GM21515 (cell line): ENCODE data around the gene GJB3.
"Not testable (repeated sequence)": the region's sequence is repeated elsewhere in the genome, so short reads cannot be mapped to it uniquely, and the experiment has no call there.

Source experiments
- ATAC-seq: cut with Tn5 transposase; IDR thresholded peaks from one replicate; pipeline ENCODE4 v1.9.1; 2021; ENCODE audit not compliant: unreplicated experiment

Gene GJB3

DNA sequence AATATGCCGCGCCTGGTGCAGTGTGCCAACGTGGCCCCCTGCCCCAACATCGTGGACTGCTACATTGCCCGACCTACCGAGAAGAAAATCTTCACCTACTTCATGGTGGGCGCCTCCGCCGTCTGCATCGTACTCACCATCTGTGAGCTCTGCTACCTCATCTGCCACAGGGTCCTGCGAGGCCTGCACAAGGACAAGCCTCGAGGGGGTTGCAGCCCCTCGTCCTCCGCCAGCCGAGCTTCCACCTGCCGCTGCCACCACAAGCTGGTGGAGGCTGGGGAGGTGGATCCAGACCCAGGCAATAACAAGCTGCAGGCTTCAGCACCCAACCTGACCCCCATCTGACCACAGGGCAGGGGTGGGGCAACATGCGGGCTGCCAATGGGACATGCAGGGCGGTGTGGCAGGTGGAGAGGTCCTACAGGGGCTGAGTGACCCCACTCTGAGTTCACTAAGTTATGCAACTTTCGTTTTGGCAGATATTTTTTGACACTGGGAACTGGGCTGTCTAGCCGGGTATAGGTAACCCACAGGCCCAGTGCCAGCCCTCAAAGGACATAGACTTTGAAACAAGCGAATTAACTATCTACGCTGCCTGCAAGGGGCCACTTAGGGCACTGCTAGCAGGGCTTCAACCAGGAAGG is 4.3 kb downstream of the GJB3 start:
- no peak for ATAC-seq

- no peak for ATAC-seq
Observed at GRCh38 chr1:34785875-34786470, 5.0 kb downstream of the GJB3 start.

- ATAC-seq, result no peak
Observed at GRCh38 chr1:34786521-34787325, 5.7 kb downstream of the GJB3 start.

DNA sequence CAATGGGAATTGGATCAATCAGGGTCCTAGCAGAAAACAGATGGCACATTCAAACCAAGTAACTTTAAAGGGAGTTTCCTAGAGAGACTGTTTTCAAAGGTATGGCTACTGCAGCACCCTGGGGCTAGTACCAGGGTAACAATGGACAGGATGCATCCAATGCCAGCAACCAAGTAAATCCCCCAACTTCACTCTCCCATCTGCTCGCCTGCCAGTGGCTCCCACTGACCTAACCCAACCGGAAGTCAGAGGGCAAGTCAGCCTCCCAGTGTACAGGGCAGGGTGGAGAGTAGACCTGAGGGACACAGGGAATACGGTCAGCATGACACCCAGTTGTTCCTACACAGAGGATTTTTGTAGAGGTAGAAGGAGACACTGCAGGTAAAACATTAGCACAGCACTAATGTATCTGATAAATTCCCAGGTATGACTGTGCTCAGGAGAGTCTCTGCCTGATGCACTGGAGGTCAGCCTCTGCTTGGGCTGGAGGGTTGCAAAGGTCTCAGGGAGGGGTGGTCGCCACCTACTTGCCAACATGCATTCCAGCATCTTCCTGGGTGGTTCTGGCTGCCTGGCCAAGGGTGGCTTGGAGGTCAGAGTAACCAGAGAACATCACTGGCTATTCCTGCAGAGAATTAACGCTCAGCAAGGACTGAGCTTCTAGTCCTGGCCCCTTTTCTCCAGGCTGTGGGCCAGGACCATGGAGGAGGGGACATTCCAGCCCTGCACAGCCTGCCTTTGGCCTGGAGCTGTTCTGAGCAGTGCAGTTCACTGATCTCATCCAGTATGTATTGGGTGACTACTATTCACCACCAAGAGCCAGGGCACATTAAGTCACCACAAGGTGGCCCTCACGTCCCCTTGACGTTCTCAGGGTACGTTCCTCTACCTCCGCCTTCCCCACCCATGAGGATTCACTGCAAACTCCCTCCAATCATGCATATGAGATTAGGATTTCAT is 6.7 kb downstream of the GJB3 start:
- no peak for ATAC-seq

DNA sequence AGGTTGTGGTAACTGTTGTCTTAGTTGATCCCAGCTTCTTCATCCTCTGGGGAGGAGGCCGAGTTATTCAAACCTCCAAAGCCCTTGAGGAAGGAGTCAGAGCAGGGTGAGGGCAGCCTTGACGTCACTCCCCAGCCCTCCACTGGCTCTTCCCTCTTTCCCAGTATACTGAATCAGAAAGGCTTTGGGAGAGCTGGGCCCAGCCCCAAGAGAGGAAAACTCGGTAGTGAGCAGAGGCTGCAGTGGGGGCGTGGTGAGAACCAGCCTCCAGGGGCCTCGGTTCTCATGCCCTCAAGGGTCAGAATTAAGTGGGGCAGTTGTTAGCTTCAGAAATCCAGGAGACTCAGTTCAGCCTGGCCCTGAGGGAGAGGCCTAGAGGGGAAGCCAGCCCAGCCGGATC is 10.0 kb downstream of the GJB3 start:
- no peak for ATAC-seq

GRCh38 chr1:34792424-34792823 is 11.4 kb downstream of the GJB3 start:
- ATAC-seq, result no peak

GRCh38 chr1:34792868-34793727 is 12.1 kb downstream of the GJB3 start, which contains the start of gene GJA4:
Gene GJA4, plus strand, starts transcription at chr1:34792999. Its CDS starts 1,215 bp downstream, at chr1:34794214.
- no peak for ATAC-seq

DNA sequence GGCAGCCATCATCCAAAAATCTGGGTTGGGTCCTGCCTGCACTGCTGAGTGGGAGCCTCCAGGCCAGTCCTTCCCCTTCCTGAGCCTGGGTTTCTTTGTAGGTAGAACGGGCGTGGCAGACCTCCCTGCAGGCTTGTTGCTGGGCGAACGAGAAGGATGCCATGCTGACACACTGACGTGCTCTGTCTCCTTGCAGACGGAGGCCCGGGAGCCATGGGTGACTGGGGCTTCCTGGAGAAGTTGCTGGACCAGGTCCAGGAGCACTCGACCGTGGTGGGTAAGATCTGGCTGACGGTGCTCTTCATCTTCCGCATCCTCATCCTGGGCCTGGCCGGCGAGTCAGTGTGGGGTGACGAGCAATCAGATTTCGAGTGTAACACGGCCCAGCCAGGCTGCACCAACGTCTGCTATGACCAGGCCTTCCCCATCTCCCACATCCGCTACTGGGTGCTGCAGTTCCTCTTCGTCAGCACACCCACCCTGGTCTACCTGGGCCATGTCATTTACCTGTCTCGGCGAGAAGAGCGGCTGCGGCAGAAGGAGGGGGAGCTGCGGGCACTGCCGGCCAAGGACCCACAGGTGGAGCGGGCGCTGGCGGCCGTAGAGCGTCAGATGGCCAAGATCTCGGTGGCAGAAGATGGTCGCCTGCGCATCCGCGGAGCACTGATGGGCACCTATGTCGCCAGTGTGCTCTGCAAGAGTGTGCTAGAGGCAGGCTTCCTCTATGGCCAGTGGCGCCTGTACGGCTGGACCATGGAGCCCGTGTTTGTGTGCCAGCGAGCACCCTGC is 13.2 kb downstream of the GJB3 start:
- no peak for ATAC-seq

DNA sequence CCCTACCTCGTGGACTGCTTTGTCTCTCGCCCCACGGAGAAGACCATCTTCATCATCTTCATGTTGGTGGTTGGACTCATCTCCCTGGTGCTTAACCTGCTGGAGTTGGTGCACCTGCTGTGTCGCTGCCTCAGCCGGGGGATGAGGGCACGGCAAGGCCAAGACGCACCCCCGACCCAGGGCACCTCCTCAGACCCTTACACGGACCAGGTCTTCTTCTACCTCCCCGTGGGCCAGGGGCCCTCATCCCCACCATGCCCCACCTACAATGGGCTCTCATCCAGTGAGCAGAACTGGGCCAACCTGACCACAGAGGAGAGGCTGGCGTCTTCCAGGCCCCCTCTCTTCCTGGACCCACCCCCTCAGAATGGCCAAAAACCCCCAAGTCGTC is 13.8 kb downstream of the GJB3 start:
- ATAC-seq, result no peak

DNA sequence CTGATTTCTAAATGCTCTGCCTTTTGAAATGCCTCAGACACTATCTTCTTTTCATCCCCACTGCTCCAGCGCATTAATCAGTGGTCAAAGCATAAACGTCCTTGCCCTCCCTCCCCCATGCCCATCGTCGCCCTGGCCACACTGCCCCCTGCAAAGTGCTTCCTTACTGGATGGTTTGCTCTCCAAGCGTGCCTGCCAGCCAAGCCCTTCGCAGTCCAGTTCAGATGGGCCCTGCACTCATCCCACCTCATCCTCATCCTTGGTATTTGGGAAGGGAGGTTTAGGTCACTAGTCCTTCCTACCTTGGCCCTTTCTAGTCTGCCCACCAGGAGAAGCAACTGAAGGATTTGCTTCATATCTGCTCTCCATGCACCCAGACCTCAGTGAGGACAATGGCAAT is 14.9 kb downstream of the GJB3 start:
- no peak for ATAC-seq

GRCh38 chr1:34796990-34797389 is 16.0 kb downstream of the GJB3 start:
- peak; percentile 59 for ATAC-seq

GRCh38 chr1:34800214-34800613 is 19.2 kb downstream of the GJB3 start:
- ATAC-seq, result no peak

DNA sequence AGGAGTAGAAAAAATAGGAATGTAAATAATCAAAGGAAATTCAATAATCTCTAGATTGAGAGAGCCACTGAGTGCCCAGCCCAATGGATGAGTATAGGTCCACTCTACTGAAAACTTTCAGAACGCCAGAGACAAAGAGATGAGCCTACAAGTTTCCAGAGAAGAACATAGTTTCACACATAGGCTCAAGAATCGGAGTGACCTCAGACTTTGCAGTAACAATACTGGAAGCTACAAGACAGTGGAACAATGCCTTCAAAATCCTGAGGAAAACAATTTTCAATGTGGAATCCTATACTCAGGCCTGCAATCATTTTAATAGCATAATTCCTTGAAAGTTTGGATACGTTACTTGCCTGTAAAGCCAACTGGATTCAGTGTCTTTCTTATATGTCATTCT is 22.8 kb downstream of the GJB3 start:
- no peak for ATAC-seq

- no peak for ATAC-seq
Observed at GRCh38 chr1:34806396-34806795, 25.4 kb downstream of the GJB3 start.

GRCh38 chr1:34808051-34808810 is 27.2 kb downstream of the GJB3 start:
- ATAC-seq, result no peak

GRCh38 chr1:34810781-34811180 is 29.8 kb downstream of the GJB3 start:
- not testable (repeated sequence) for ATAC-seq

DNA sequence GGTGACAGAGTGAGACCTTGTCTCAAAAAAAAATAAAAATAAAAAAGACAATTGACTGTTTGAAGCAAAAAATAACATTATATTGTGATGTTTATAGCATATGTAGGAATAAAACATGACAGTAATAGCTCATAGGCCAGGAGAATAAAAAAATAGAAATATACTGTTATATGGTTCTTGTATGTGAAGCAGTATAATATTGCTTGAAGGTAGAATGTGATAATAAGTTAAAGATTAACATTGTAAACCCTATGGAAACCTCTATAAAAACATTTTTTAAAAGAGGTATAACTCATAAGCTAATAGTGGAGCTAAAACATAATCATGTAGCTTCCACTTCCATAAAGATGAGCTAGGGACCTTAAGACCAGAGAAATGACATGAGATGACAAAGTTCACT is 35.3 kb downstream of the GJB3 start:
- ATAC-seq, result no peak

- ATAC-seq, result no peak
Observed at GRCh38 chr1:34816778-34817177, 35.8 kb downstream of the GJB3 start.

DNA sequence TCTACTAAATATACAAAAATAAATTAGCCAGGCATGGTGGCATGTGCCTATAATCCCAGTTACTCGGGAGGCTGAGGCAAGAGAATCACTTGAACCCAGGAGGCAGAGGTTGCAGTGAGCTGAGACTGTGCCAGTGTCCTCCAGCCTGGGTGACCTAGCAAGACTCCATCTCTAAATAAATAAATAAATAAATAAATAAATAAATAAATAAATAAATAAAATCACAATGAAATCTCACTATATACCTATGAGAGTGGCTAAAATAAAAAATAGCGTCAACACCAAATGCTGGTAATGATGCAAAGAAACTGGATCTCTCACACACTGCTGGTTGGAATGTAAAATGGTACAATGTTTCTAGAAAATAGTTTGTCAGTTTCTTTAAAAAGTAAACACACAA is 37.8 kb downstream of the GJB3 start:
- ATAC-seq, result not testable (repeated sequence)
